NB4 (cell line): ENCODE measurements around the gene TCOF1.

Experiments
- CTCF ChIP-seq: IDR thresholded peaks from one replicate; pipeline ENCODE4 v1.5.1; 2012; ENCODE audit warnings: low read depth, low read length
- MYC ChIP-seq: IDR thresholded peaks from 2 replicates; pipeline ENCODE4 v1.6.1; 2011; ENCODE audit warnings: low read depth, low read length
- POLR2A ChIP-seq: IDR thresholded peaks from 2 replicates; pipeline ENCODE4 v1.6.1; 2011; ENCODE audit warnings: mild to moderate bottlenecking; ENCODE audit not compliant: insufficient read length; ENCODE audit errors: extremely low read depth
- TF ChIP-seq, protein P1 (sequence below): IDR thresholded peaks from 2 replicates; pipeline ENCODE4 v1.6.1; 2011; ENCODE audit warnings: low read depth, low read length

- no peak for TF ChIP-seq CTCF
- TF ChIP-seq, protein P1, sequence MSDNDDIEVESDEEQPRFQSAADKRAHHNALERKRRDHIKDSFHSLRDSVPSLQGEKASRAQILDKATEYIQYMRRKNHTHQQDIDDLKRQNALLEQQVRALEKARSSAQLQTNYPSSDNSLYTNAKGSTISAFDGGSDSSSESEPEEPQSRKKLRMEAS = no peak
- no peak for TF ChIP-seq MYC
- TF ChIP-seq POLR2A = no peak
Measured at GRCh38 chr5:150447188-150447587, 89.7 kb downstream of the TCOF1 start.
